ENCODE data around the gene DUSP15.
A peak's percentile ranks its signal among the peaks of the same experiment; 100 is the strongest.

DUSP15 gene

DNA sequence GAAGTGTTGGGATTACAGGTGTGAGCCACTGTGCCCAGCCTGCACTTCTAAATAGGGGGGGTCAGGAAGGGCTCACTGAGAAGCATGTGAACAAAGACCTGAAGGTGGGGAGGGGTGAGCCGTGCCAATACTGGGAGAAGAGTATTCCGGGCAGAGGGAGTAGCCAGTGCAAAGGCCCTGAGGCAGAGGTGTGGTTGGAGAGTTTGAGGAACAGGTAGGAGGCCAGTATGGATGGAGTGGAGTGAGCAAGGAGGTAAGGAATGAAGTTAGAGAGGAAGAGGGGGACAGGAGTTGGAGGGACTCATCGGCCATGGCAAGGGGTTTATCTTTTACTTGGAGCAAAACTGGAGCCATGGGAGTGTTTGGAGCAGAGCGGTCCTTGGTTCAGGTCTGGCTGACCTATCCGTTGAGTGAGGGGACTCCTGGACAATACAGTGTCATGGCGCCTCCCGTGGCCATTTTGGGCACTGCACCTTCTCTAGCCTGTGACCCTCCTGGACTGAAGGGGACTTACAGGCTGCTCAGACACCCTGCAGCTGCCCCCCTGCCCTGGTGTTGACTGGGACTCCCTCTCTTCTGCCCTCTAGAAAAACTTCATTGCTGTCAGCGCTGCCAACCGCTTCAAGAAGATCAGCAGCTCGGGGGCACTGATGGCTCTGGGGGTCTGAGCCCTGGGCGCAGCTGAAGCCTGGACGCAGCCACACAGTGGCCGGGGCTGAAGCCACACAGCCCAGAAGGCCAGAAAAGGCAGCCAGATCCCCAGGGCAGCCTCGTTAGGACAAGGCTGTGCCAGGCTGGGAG, 37.0 kb downstream of the DUSP15 start:
- no peak overlapping the region for H2BK120ac ChIP-seq (ENCODE audit: low read depth, low read length)
- peaks cover 21 to 32% of the 10 kb centered on the region in 2 donors for H3K4me1 ChIP-seq (ENCODE audit: control insufficient read depth in 2 of 2, insufficient read depth in 1 of 2, low read depth in 1 of 2, low read length in 2 of 2)
- peak overlapping the region; percentile 47 for H3K14ac ChIP-seq (ENCODE audit: low read length)
- H2AFZ ChIP-seq (ENCODE audit: low read length) = peak overlapping the region; percentile 51
- DNase-seq (ENCODE audit: low spot score) = peak; percentile 80
- no peak overlapping the region for H4K8ac ChIP-seq (ENCODE audit: low read depth, low read length)
- peak overlapping the region; percentile 39 for H3K18ac ChIP-seq (ENCODE audit: low read length)
- H2AK5ac ChIP-seq (ENCODE audit: low read depth, low read length) = peak overlapping the region; percentile 70
- no peak overlapping the region for H4K91ac ChIP-seq (ENCODE audit: low read depth, low read length, poor library complexity)
- H2BK15ac ChIP-seq (ENCODE audit: low read length) = peak overlapping the region; percentile 91
- no peak overlapping the region for H3K27ac ChIP-seq (replicated peaks; ENCODE audit: low read length)
- no peak overlapping the region for H3K4ac ChIP-seq (ENCODE audit: low read length)
- H3K4me2 ChIP-seq (ENCODE audit: insufficient read depth, low read length, poor library complexity, severe bottlenecking) = no peak overlapping the region
- H3K23ac ChIP-seq (ENCODE audit: low read depth, low read length, poor library complexity) = peak overlapping the region; percentile 86
- H3K36me3 ChIP-seq (replicated peaks in 1 of 2; ENCODE audit: control insufficient read depth in 2 of 2, insufficient read depth in 2 of 2, low read length in 2 of 2) = no peaks in the 10 kb centered on the region
- no peaks in the 10 kb centered on the region for H3K79me1 ChIP-seq (ENCODE audit: low read depth, low read length)
- no peak overlapping the region for H3K9ac ChIP-seq (ENCODE audit: low read depth, low read length, poor library complexity)
- no peak overlapping the region for H3K4me3 ChIP-seq (ENCODE audit: low read length in 2 of 2)
- peak overlapping the region; percentile 66 for H2BK5ac ChIP-seq (ENCODE audit: low read length)
- no CpG with 5 or more reads among the region's 14 CpGs for WGBS, 2 donors (ENCODE audit: extremely low coverage in 2 of 2, insufficient read length in 2 of 2, insufficient replicate concordance in 1 of 2)
- H3K27me3 ChIP-seq (ENCODE audit: control insufficient read depth in 3 of 3, insufficient read depth in 3 of 3, low read depth in 1 of 3, low read length in 3 of 3) = no peaks in the 10 kb centered on the region
- no peaks in the 10 kb centered on the region for H3K9me3 ChIP-seq (replicated peaks in 1 of 2; ENCODE audit: control insufficient read depth in 2 of 2, insufficient read depth in 1 of 2, low read depth in 1 of 2, low read length in 2 of 2)
- H2BK12ac ChIP-seq (ENCODE audit: low read length) = peak overlapping the region; percentile 2

GRCh38 chr20:31831771-31832306, 38.5 kb downstream of the DUSP15 start:
- Histone ChIP-seq H2BK5ac (ENCODE audit: low read length) (peak overlapping the region; percentile 47), H3K79me1 (ENCODE audit: low read depth, low read length) (no peaks in the 10 kb centered on the region), H3K9me3 (replicated peaks in 1 of 2; ENCODE audit: control insufficient read depth in 2 of 2, insufficient read depth in 1 of 2, low read depth in 1 of 2, low read length in 2 of 2) (no peaks in the 10 kb centered on the region), H3K4me3 (ENCODE audit: low read length in 2 of 2) (no peak overlapping the region), H3K27ac (replicated peaks; ENCODE audit: low read length) (no peak overlapping the region), H3K18ac (ENCODE audit: low read length) (peak overlapping the region; percentile 29), H3K4me2 (ENCODE audit: insufficient read depth, low read length, poor library complexity, severe bottlenecking) (no peak overlapping the region), H4K91ac (ENCODE audit: low read depth, low read length, poor library complexity) (no peak overlapping the region), H3K4me1 (ENCODE audit: control insufficient read depth in 2 of 2, insufficient read depth in 1 of 2, low read depth in 1 of 2, low read length in 2 of 2) (peaks cover 7 to 19% of the 10 kb centered on the region in 2 donors), H2BK12ac (ENCODE audit: low read length) (peak overlapping the region; percentile 93), H4K8ac (ENCODE audit: low read depth, low read length) (no peak overlapping the region), H3K36me3 (replicated peaks in 1 of 2; ENCODE audit: control insufficient read depth in 2 of 2, insufficient read depth in 2 of 2, low read length in 2 of 2) (no peaks in the 10 kb centered on the region), H2AK5ac (ENCODE audit: low read depth, low read length) (peak overlapping the region; percentile 83), H2AFZ (ENCODE audit: low read length) (no peak overlapping the region), H3K14ac (ENCODE audit: low read length) (peak overlapping the region; percentile 74), H3K4ac (ENCODE audit: low read length) (no peak overlapping the region), H2BK120ac (ENCODE audit: low read depth, low read length) (no peak overlapping the region), H3K9ac (ENCODE audit: low read depth, low read length, poor library complexity) (no peak overlapping the region), H3K23ac (ENCODE audit: low read depth, low read length, poor library complexity) (peak overlapping the region; percentile 94), H3K27me3 (ENCODE audit: control insufficient read depth in 3 of 3, insufficient read depth in 3 of 3, low read depth in 1 of 3, low read length in 3 of 3) (no peaks in the 10 kb centered on the region), H2BK15ac (ENCODE audit: low read length) (peak overlapping the region; percentile 88)
- no CpG with 5 or more reads among the region's 17 CpGs for WGBS, 2 donors (ENCODE audit: extremely low coverage in 2 of 2, insufficient read length in 2 of 2, insufficient replicate concordance in 1 of 2)
- no peak for DNase-seq (ENCODE audit: low spot score)

DNA sequence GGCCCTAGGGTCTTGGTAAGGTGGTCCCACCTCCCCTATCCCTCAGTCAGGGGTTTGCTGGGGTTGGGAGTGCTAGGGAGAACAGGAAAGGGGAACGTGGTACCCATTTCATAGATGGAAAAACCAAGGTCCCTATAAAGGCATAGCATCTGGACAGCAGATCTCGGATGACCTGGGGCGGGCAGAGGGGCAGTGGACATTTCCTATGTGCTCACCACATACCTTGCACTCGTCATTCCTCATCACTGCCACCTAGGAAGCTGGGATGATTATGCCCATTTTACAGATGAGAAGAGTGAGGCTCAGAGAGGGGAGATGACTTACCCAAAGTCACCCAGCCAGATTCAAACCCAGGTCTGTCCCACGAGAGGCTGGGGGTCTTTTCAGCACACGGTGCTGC, 39.1 kb downstream of the DUSP15 start:
- H3K79me1 ChIP-seq (ENCODE audit: low read depth, low read length) = no peaks in the 10 kb centered on the region
- no peak for DNase-seq (ENCODE audit: low spot score)
- no peak overlapping the region for H3K4me2 ChIP-seq (ENCODE audit: insufficient read depth, low read length, poor library complexity, severe bottlenecking)
- no peak overlapping the region for H3K4ac ChIP-seq (ENCODE audit: low read length)
- no peak overlapping the region for H3K18ac ChIP-seq (ENCODE audit: low read length)
- H2AK5ac ChIP-seq (ENCODE audit: low read depth, low read length) = peak overlapping the region; percentile 49
- no peaks in the 10 kb centered on the region for H3K36me3 ChIP-seq (replicated peaks in 1 of 2; ENCODE audit: control insufficient read depth in 2 of 2, insufficient read depth in 2 of 2, low read length in 2 of 2)
- peak overlapping the region; percentile 74 for H3K14ac ChIP-seq (ENCODE audit: low read length)
- H2BK15ac ChIP-seq (ENCODE audit: low read length) = no peak overlapping the region
- no peak overlapping the region for H2BK120ac ChIP-seq (ENCODE audit: low read depth, low read length)
- peak overlapping the region; percentile 94 for H3K23ac ChIP-seq (ENCODE audit: low read depth, low read length, poor library complexity)
- no peaks in the 10 kb centered on the region for H3K9me3 ChIP-seq (replicated peaks in 1 of 2; ENCODE audit: control insufficient read depth in 2 of 2, insufficient read depth in 1 of 2, low read depth in 1 of 2, low read length in 2 of 2)
- no peak overlapping the region for H3K27ac ChIP-seq (replicated peaks; ENCODE audit: low read length)
- no peaks in the 10 kb centered on the region for H3K27me3 ChIP-seq (ENCODE audit: control insufficient read depth in 3 of 3, insufficient read depth in 3 of 3, low read depth in 1 of 3, low read length in 3 of 3)
- H2AFZ ChIP-seq (ENCODE audit: low read length) = no peak overlapping the region
- no peak overlapping the region for H3K9ac ChIP-seq (ENCODE audit: low read depth, low read length, poor library complexity)
- peak overlapping the region; percentile 93 for H2BK12ac ChIP-seq (ENCODE audit: low read length)
- no CpG with 5 or more reads among the region's 6 CpGs for WGBS, 2 donors (ENCODE audit: extremely low coverage in 2 of 2, insufficient read length in 2 of 2, insufficient replicate concordance in 1 of 2)
- H3K4me3 ChIP-seq (ENCODE audit: low read length in 2 of 2) = no peak overlapping the region
- H3K4me1 ChIP-seq (ENCODE audit: control insufficient read depth in 2 of 2, insufficient read depth in 1 of 2, low read depth in 1 of 2, low read length in 2 of 2) = peaks cover 3 to 15% of the 10 kb centered on the region in 2 donors
- H4K91ac ChIP-seq (ENCODE audit: low read depth, low read length, poor library complexity) = no peak overlapping the region
- H2BK5ac ChIP-seq (ENCODE audit: low read length) = peak overlapping the region; percentile 47
- H4K8ac ChIP-seq (ENCODE audit: low read depth, low read length) = no peak overlapping the region

- Histone ChIP-seq H4K8ac (ENCODE audit: low read depth, low read length) (no peak overlapping the region), H3K23ac (ENCODE audit: low read depth, low read length, poor library complexity) (no peak overlapping the region), H3K4me3 (ENCODE audit: low read length in 2 of 2) (no peak overlapping the region), H3K4me1 (ENCODE audit: control insufficient read depth in 2 of 2, insufficient read depth in 1 of 2, low read depth in 1 of 2, low read length in 2 of 2) (peaks cover 0 to 7% of the 10 kb centered on the region in 2 donors), H2AK5ac (ENCODE audit: low read depth, low read length) (peak overlapping the region; percentile 49), H3K9me3 (replicated peaks in 1 of 2; ENCODE audit: control insufficient read depth in 2 of 2, insufficient read depth in 1 of 2, low read depth in 1 of 2, low read length in 2 of 2) (no peaks in the 10 kb centered on the region), H4K91ac (ENCODE audit: low read depth, low read length, poor library complexity) (no peak overlapping the region), H2BK15ac (ENCODE audit: low read length) (peak overlapping the region; percentile 77), H3K9ac (ENCODE audit: low read depth, low read length, poor library complexity) (peak overlapping the region; percentile 25), H3K79me1 (ENCODE audit: low read depth, low read length) (no peaks in the 10 kb centered on the region), H3K18ac (ENCODE audit: low read length) (no peak overlapping the region), H3K36me3 (replicated peaks in 1 of 2; ENCODE audit: control insufficient read depth in 2 of 2, insufficient read depth in 2 of 2, low read length in 2 of 2) (no peaks in the 10 kb centered on the region), H3K27me3 (ENCODE audit: control insufficient read depth in 3 of 3, insufficient read depth in 3 of 3, low read depth in 1 of 3, low read length in 3 of 3) (no peaks in the 10 kb centered on the region), H3K27ac (replicated peaks; ENCODE audit: low read length) (no peak overlapping the region), H2BK12ac (ENCODE audit: low read length) (no peak overlapping the region), H3K4me2 (ENCODE audit: insufficient read depth, low read length, poor library complexity, severe bottlenecking) (no peak overlapping the region), H2AFZ (ENCODE audit: low read length) (no peak overlapping the region), H3K14ac (ENCODE audit: low read length) (peak overlapping the region; percentile 83), H2BK5ac (ENCODE audit: low read length) (no peak overlapping the region), H3K4ac (ENCODE audit: low read length) (no peak overlapping the region), H2BK120ac (ENCODE audit: low read depth, low read length) (no peak overlapping the region)
- no CpG with 5 or more reads among the region's 8 CpGs for WGBS, 2 donors (ENCODE audit: extremely low coverage in 2 of 2, insufficient read length in 2 of 2, insufficient replicate concordance in 1 of 2)
- no peak for DNase-seq (ENCODE audit: low spot score)
These were observed 39.8 kb downstream of the DUSP15 start for GRCh38 chr20:31830406-31830981.
